ENCODE measurements around the gene TCF7L1.

The TCF7L1 gene

GRCh38 chr2:85163675-85164074 lies 30.5 kb downstream of the TCF7L1 start:
- H3K4me3 ChIP-seq (ENCODE audit: low read depth, low read length): no peak overlapping the region
- TF ChIP-seq CTCF (IDR thresholded peaks at IDR 0.05; ENCODE audit: low read depth, low read length): no peak

- no peak for TF ChIP-seq CTCF (IDR thresholded peaks at IDR 0.05; ENCODE audit: low read depth, low read length)
- H3K4me3 ChIP-seq (ENCODE audit: low read depth, low read length): no peak overlapping the region
Observed at GRCh38 chr2:85164145-85164569, 31.0 kb downstream of the TCF7L1 start.

- no peak overlapping the region for H3K4me3 ChIP-seq (ENCODE audit: low read depth, low read length)
- no peak for TF ChIP-seq CTCF (IDR thresholded peaks at IDR 0.05; ENCODE audit: low read depth, low read length)
Observed at GRCh38 chr2:85165088-85165690, 32.0 kb downstream of the TCF7L1 start.

- H3K4me3 ChIP-seq (ENCODE audit: low read depth, low read length): no peak overlapping the region
- no peak for TF ChIP-seq CTCF (IDR thresholded peaks at IDR 0.05; ENCODE audit: low read depth, low read length)
Observed at GRCh38 chr2:85166021-85166420, 32.8 kb downstream of the TCF7L1 start.

GRCh38 chr2:85167479-85167878 lies 34.3 kb downstream of the TCF7L1 start:
- no peak overlapping the region for H3K4me3 ChIP-seq (ENCODE audit: low read depth, low read length)
- TF ChIP-seq CTCF (IDR thresholded peaks at IDR 0.05; ENCODE audit: low read depth, low read length): no peak

- TF ChIP-seq CTCF (IDR thresholded peaks at IDR 0.05; ENCODE audit: low read depth, low read length): no peak
- no peak overlapping the region for H3K4me3 ChIP-seq (ENCODE audit: low read depth, low read length)
Observed at GRCh38 chr2:85168942-85169341, 35.8 kb downstream of the TCF7L1 start.

GRCh38 chr2:85169581-85169980 lies 36.4 kb downstream of the TCF7L1 start:
- H3K4me3 ChIP-seq (ENCODE audit: low read depth, low read length): no peak overlapping the region
- TF ChIP-seq CTCF (IDR thresholded peaks at IDR 0.05; ENCODE audit: low read depth, low read length): no peak
